ENCODE data around the gene TBC1D2B.
A peak's percentile ranks its signal among the peaks of the same experiment; 100 is the strongest.

Gene TBC1D2B

DNA sequence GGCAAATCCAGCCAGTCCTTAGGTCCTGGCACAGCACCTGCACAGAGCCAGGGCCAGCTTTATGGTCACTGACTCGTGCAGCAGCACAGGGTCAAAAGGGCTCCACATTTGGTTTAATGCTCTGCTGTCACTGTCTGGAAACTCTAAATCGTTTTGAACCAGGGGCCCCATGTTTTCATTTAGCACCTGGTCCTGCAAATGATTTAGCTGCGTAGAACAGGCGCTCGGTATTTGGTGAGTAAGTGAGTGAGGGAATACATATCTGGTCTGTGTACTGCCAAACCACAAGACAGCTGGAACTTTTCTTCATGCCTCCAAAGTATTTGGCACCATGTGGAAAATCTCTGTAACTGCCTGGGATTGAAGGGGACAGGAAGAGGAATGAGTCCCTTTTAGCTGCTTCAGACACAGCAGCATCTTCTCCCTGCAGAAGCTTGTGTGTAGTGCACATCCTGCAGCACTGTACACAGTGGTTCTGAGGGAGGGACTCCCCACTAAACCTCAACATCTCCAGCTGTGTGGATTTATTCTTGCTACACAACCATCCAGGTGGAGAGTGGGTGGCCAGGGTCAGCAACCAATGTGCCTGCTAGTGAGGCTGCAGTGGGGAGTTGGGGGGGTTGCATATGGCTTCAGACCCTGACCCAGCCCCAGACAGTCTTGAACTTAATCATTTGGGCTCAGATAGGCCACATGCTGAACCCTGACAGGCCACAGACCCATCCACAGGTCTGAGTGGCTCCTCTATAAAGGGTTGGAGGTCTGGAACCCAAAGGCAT, 15.9 kb upstream of the TBC1D2B start:
- DNase-seq, result no peak

DNA sequence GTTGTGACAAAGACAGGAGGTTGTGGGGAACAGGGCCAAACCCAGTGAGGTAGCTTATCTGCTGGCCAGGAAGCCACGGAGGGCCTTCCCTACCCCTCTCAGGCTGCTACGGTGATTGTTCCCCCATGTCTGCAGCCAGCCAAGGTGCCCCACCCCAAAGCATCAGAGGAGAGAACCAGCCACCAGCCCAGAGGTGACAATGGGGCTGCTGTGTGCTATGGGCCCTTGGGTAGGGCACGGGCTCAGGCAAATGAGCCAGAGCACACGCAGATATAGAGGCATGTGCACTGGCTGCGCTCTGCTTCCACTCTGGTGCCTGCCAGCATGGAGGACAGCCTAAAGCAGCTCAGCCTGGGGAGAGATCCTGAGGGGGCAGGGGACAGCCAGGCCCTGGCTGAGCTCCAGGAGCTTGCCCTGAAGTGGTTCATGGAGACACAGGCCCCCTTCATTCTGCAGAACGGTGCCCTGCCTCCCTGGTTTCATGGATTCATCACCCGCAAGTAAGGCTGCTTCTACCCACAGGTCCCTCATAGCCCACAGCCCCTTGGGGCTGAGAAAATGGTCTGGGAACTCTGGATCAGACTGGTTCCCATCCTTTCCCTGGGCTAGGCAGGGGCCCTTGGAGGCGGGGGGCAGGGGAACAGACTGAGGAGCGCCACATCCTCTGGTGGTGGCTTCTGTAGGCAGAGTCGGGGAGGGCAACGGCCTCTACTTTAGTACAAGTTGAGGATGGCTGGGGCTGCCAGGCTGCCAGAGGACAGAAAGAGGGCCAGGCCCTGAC, 14.9 kb upstream of the TBC1D2B start, which contains the start of gene SH2D7:
TSS of gene SH2D7 (plus strand) at position 301 of the 781 bp plus-strand sequence. CDS start at position 325, 24 bp downstream.
- no peak for DNase-seq

- DNase-seq, result no peak
These were observed 13.0 kb upstream of the TBC1D2B start for GRCh38 chr15:78090422-78091063.

DNA sequence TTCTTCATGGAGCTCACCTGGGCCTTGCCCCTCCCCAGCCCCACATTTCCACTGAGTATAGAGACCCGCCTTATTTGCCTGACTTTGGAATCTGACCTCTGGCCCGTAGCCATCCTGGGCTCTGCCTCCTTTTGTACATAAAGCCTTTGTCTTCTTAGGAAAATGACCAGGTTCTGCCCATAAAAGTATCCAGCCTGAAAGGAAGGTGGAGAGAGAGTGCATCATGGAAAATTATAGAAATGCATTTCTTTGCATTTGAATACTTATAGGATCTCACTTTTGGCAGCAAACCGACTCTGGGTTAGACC, 11.2 kb upstream of the TBC1D2B start:
- no peak for DNase-seq

DNA sequence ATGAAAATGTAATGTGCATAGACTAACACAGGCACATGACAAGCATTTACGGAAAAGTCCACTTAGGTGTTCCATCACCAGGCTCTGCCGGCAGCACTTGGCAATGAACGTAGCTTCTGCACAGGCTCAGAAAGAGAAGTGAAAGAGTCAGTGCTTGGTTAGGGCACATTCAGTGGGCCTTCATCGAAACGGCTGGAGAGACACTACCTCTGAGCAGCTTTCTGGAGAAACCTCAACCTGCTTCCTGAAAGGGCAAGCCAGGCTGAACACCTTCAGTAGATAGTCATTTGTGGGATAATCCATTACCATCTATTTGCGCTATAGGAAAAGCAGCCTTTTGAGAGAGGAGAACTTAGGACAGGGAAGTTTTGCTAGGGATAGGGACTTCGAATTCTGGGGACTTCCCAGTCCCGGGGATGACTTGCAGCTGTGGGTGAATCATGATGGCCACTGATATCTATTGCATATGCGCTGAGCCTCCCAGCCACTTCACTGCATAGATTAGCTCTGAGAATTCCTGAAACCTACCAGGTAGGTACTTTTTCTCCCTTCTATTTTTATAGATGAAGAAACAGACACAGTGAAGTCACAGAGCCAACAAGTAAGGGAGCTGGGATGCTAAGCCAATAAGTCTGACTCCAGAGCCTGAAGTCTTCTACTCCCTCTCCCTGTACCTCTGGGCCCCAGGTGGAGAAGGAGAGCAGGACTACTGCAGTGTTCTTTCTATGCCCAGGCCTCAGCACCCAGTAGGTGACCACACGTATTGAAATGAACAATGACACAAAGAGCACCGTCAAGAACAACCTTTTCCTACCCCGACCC, 10.7 kb upstream of the TBC1D2B start:
- peak; percentile 21 for DNase-seq

DNA sequence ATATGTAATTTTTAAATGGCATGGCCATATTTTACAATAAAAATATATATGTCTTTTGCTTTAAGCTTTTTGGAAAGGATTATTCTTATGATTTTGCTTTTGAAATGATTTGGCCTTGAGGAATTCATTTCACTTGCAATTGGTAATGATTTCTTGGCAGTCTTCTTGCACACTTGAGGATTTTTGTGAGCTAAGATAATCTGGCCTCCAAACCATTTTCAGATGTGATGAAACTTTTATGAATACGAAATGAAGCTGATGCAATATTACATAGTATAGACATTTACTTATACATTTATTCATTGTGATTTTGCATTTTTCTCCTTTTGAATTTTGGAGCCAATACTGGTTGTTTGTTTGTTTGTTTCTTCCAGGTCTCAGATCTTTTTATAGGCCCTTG, 8.4 kb upstream of the TBC1D2B start:
- no peak for DNase-seq

DNA sequence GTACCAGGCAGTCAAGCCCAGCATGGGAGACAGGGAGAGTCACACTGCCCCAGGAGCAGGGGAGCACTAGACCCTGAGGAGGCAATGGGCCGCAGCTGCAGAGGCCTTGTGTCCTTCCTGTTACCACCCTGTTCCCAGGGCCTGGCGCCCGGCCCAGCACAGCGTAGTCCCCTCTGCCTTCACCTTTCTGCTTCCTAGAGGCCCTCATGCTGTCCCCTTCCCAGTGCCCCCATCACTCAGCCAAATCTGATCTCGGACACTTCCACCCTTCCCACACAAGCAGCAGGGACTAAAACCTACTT, 6.9 kb upstream of the TBC1D2B start:
- no peak for DNase-seq

DNA sequence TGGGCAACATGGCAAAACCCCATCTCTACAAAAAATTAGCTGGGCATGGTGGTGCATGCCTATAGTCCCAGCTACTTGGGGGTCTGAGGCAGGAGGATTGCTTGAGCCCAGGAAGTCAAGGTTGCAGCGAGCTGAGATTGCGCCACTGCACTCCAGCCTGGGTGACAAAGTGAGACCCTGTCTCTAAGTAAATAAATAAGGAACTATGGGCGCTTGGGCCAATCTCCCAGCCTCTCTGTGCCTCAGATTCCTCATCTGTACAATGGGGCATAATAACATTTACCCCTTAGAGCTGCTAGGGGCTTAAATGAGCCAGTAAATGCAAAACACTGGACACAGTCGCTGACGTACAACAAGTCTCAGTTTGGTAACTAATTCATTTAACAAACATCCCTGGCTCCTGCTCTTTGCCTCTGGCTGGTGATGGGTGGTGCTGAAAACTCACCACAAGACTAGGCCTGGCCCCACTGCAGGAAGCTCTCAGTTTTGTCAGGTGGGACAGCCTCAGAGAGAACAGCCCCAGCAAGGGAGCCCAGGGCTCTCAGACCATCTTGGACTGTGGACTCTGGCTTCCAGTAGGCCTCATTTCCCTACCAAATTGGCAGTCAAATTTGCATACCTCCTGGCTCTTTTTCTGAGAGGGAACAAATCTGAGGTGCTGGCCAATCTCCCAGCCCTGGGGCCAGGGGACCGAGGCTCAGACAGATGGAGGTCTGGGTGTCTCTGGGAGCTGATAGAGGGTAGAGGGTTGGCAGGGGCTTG, 6.4 kb upstream of the TBC1D2B start:
- DNase-seq, result no peak

GRCh38 chr15:78083186-78083585, 5.7 kb upstream of the TBC1D2B start:
- no peak for DNase-seq

DNA sequence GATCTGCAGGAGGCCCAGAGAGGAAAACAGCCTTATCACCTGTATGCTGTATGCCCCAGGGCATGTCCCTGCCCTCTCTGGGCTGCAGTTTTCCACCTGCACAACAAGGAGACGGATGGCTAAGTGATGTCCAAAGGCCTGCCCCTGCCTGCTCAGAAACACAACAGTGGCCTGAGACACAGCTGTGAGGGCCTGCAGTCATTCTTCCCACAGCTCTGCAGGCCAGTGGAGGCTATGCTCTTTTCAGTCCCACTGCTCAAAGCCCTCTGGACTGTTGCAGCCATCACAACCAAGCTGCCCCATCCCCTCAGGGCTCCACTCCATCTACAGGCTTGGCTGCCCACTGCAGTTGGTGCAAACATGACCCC, 5.2 kb upstream of the TBC1D2B start:
- DNase-seq, result no peak

- DNase-seq, result peak; percentile 63
These were observed 4.7 kb upstream of the TBC1D2B start for GRCh38 chr15:78082106-78082742.

GRCh38 chr15:78080088-78080460, 2.6 kb upstream of the TBC1D2B start:
- no peak for DNase-seq

GRCh38 chr15:78079298-78080087, 2.0 kb upstream of the TBC1D2B start:
- DNase-seq, result no peak

- DNase-seq, result no peak
These were observed 330 bp upstream of the TBC1D2B start for GRCh38 chr15:78077871-78078210.

DNA sequence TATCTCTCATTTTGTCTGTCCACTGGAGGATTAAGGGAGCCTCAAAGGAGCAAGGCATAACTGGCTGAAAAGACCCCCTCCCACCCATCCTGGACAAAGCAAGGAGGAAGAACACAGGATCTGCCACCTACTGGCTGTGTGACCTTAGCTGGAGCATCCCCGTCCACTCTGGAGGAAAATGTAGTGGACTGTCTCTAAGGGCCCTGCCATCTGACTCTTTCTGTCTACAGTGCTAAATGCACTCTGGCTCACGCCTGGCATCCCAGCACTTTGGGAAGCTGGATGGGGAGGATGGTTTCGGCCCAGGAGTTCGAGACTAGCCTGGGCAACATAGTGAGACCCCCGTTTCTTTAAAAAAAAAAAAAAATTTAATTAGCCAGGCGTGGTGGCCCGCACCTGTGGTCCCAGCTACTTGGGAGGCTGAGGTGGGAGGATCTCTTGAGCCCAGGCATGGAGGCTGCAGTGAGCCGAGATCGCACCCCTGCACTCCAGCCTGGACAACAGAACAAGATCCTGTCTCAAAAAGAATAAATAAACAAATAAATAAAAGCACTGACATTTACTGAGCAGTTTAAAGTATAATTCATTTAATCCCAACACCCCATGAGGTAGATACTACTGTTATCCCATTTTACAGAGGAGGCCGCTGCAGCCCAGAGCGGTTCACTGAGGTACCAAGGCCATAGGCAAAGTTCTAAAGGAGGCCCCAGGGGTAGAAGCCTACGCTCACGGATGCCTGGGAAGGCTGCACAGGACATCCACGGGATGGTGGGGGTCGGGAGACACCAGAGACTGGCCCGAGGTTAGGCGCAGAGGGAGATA, 1.1 kb downstream of the TBC1D2B start:
- DNase-seq, result no peak

- no peak for DNase-seq
These were observed 1.9 kb downstream of the TBC1D2B start for GRCh38 chr15:78075490-78076230.

- DNase-seq, result no peak
These were observed 4.3 kb downstream of the TBC1D2B start for GRCh38 chr15:78073046-78073787.

DNA sequence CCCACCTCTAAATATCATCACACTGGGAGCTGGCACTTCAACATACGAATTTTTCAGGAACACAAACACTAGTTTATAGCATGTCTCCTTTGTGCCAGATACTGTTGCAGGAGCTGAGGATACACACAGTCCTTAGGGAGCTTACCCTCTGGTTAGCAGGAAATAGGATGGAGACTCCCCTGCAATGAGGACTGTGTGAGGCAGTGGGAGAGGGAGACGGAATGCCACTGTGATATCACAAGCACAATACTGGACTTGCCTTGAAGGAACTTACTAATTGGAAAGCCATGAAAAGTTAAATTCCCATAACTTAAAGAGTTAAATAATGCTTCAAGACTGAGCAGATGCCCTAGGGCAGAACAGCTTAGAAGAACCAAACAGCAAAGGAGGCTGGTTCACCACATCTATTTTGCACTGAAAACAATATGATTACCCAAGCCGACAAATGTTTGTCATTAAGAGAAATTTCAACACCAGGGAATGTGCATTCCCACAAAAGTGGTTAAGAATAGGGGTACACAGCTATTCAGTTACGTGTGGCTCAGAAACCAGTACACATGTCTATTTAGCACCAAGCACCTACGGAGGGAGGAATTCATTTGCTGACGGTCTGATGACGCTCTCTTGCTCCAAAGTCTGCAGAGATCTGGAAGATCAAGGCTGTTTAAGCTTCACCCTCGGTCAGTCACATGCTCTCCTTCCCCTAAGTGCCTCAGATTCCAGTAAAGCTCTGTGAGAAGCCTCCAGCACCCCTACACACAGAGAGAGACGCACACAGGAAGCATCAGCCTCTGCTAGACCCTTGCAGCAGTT, 5.2 kb downstream of the TBC1D2B start:
- DNase-seq, result peak; percentile 69
